Measurements from ENCODE around the gene P4HTM.

Gene P4HTM

GRCh38 chr3:49054344-49054862 lies 64.4 kb downstream of the P4HTM start:
- H3K4me2 ChIP-seq = no peak overlapping the region
- TF ChIP-seq CTCF (conservative IDR thresholded peaks at IDR 0.05; ENCODE audit: low read depth, low read length) = no peak
- no peak overlapping the region for H3K9ac ChIP-seq
- no peak overlapping the region for H2AFZ ChIP-seq (ENCODE audit: low read depth)
- no peaks in the 10 kb centered on the region for H4K20me1 ChIP-seq (ENCODE audit: insufficient read depth)
- no peaks in the 10 kb centered on the region for H3K36me3 ChIP-seq (ENCODE audit: insufficient read depth)
- no peak overlapping the region for H3K27ac ChIP-seq
- H3K4me3 ChIP-seq (IDR thresholded peaks at IDR 0.05; ENCODE audit: insufficient read depth, low read depth, low read length) = no peak overlapping the region
- H3K27me3 ChIP-seq (ENCODE audit: insufficient read depth, low read depth) = no peaks in the 10 kb centered on the region
- H3K79me2 ChIP-seq (ENCODE audit: insufficient read depth, low read depth) = no peaks in the 10 kb centered on the region
- no peaks in the 10 kb centered on the region for H3K4me1 ChIP-seq (ENCODE audit: low read depth, poor library complexity, severe bottlenecking)
